ENCODE measurements around the gene CDC14A. TPM values are rescaled to one million over a fixed set of nuclear protein-coding genes. Genes with fewer than 3 reads are reported as not detected.
"Not testable (repeated sequence)": the region's sequence is repeated elsewhere in the genome, so short reads cannot be mapped to it uniquely, and the experiment has no call there.

Gene CDC14A
- total RNA-seq, 1 donor, result 167 TPM

GRCh38 chr1:100323419-100324106 is 28.7 kb upstream of the CDC14A start:
- Histone ChIP-seq H3K9me3 (ENCODE audit: low read depth, low read length) (no peaks in the 10 kb centered on the region), H3K4me1 (ENCODE audit: insufficient read depth, low read length) (no peaks in the 10 kb centered on the region), H3K4me3 (ENCODE audit: low read length) (no peak overlapping the region), H3K27me3 (ENCODE audit: insufficient read depth, low read length) (no peaks in the 10 kb centered on the region)

GRCh38 chr1:100325415-100326324 is 26.6 kb upstream of the CDC14A start:
- no peaks in the 10 kb centered on the region for H3K4me1 ChIP-seq (ENCODE audit: insufficient read depth, low read length)
- no peaks in the 10 kb centered on the region for H3K9me3 ChIP-seq (ENCODE audit: low read depth, low read length)
- no peaks in the 10 kb centered on the region for H3K27me3 ChIP-seq (ENCODE audit: insufficient read depth, low read length)
- H3K4me3 ChIP-seq (ENCODE audit: low read length), result no peak overlapping the region

- not testable (repeated sequence) for H3K4me1 ChIP-seq (ENCODE audit: insufficient read depth, low read length); H3K27me3 ChIP-seq (ENCODE audit: insufficient read depth, low read length); H3K4me3 ChIP-seq (ENCODE audit: low read length); H3K9me3 ChIP-seq (ENCODE audit: low read depth, low read length)
Observed at GRCh38 chr1:100326325-100326670, 26.0 kb upstream of the CDC14A start.

DNA sequence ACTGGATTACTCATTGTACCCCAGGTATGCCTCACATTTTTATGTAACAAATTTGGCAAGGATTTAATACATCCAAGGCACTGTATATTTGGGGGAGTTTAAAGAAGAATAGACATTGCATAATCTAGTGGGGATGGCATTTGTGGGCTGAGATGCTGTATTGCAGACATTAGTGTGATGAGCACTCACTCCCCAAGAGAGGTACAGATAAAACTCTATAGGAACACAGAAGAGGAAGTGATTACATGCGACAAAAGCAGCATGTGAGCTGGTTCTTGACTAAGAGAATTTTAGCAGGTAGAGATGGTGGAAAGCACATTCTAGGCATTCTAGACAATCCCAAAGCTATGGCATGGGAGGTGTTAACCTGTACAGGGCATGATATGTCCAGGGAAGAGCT is 24.2 kb upstream of the CDC14A start:
- Histone ChIP-seq H3K4me3 (ENCODE audit: low read length) (no peak overlapping the region), H3K27me3 (ENCODE audit: insufficient read depth, low read length) (no peaks in the 10 kb centered on the region), H3K4me1 (ENCODE audit: insufficient read depth, low read length) (no peaks in the 10 kb centered on the region), H3K9me3 (ENCODE audit: low read depth, low read length) (no peaks in the 10 kb centered on the region)

- H3K27me3 ChIP-seq (ENCODE audit: insufficient read depth, low read length); H3K4me1 ChIP-seq (ENCODE audit: insufficient read depth, low read length); H3K9me3 ChIP-seq (ENCODE audit: low read depth, low read length); H3K4me3 ChIP-seq (ENCODE audit: low read length): not testable (repeated sequence)
Observed at GRCh38 chr1:100331146-100331545, 21.2 kb upstream of the CDC14A start.

DNA sequence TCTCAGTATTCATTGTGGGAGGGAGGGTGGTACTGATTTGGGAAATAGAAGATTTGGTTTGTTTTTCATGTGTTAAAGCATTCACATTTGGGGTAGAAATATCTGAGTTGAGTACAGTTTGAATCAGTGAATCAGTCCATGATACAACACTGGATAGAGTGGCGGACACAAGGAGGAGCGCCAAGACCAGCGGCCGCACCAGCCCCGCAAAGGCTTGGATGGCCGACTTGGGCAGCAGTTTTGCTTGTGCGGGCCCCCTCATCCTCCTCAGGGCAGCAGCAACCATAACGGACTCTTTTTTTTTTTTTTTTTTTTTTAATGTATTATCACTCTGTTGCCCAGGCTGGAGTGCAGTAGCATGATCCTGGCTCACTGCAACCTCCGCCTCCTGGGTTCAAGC is 20.0 kb upstream of the CDC14A start:
- Histone ChIP-seq H3K27me3 (ENCODE audit: insufficient read depth, low read length) (no peaks in the 10 kb centered on the region), H3K4me1 (ENCODE audit: insufficient read depth, low read length) (no peaks in the 10 kb centered on the region), H3K4me3 (ENCODE audit: low read length) (no peak overlapping the region), H3K9me3 (ENCODE audit: low read depth, low read length) (no peaks in the 10 kb centered on the region)

DNA sequence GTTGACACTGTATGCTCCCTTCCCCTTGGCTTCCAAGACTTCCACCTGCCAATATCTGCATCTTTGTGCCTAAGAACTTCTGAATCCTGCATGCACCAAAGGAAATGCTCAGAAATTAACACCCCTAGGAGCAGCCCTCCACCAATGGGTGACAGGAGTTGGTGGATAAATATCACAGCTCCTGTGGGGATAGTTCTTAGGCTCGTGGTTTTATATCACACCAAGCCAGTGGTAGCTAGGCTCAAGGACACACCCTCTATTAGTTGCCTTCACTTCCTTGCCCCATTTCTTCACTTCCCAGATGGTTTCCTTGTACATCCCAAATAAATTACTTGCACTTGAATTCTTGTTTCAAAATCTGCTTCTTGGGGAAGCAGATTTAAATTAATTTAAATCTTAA is 16.9 kb upstream of the CDC14A start:
- no peaks in the 10 kb centered on the region for H3K9me3 ChIP-seq (ENCODE audit: low read depth, low read length)
- no peaks in the 10 kb centered on the region for H3K4me1 ChIP-seq (ENCODE audit: insufficient read depth, low read length)
- no peak overlapping the region for H3K4me3 ChIP-seq (ENCODE audit: low read length)
- no peaks in the 10 kb centered on the region for H3K27me3 ChIP-seq (ENCODE audit: insufficient read depth, low read length)

DNA sequence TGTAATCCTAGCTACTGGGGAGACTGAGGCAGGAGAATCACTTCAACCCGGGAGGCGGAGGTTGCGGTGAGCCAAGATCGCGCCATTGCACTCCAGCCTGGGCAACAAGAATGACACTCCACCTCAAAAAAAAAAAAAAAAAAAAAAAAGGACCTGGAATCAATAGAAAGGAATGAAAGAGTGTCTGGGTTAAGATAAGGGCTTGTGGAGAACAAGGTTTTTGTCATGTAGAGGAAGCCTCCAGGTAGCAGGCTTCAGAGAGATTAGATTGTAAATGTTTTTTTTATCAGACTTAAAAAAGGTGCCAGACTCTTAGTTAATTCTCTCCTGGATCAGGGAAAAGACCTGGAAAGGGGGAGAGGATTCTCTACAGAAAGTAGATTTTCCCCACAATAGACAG is 14.4 kb upstream of the CDC14A start:
- H3K4me3 ChIP-seq (ENCODE audit: low read length); H3K4me1 ChIP-seq (ENCODE audit: insufficient read depth, low read length); H3K9me3 ChIP-seq (ENCODE audit: low read depth, low read length); H3K27me3 ChIP-seq (ENCODE audit: insufficient read depth, low read length): not testable (repeated sequence)

DNA sequence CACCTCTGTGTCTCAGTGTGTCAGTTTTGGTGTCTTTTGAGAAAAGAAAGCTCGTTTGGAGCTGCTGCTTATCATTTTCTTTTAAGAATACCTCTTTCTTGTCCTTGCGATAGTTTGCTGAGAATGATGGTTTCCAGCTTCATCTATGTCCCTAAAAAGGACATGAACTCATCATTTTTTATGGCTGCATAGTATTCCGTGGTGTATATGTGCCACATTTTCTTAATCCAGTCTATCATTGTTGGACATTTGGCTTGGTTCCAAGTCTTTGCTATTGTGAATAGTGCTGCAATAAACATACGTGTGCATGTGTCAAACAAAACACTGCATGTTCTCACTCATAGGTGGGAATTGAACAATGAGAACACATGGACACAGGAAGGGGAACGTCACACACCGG is 12.6 kb upstream of the CDC14A start:
- H3K9me3 ChIP-seq (ENCODE audit: low read depth, low read length); H3K4me1 ChIP-seq (ENCODE audit: insufficient read depth, low read length); H3K4me3 ChIP-seq (ENCODE audit: low read length); H3K27me3 ChIP-seq (ENCODE audit: insufficient read depth, low read length): not testable (repeated sequence)

GRCh38 chr1:100340494-100340893 is 11.8 kb upstream of the CDC14A start:
- no peaks in the 10 kb centered on the region for H3K27me3 ChIP-seq (ENCODE audit: insufficient read depth, low read length)
- no peaks in the 10 kb centered on the region for H3K4me1 ChIP-seq (ENCODE audit: insufficient read depth, low read length)
- H3K9me3 ChIP-seq (ENCODE audit: low read depth, low read length), result no peaks in the 10 kb centered on the region
- no peak overlapping the region for H3K4me3 ChIP-seq (ENCODE audit: low read length)

DNA sequence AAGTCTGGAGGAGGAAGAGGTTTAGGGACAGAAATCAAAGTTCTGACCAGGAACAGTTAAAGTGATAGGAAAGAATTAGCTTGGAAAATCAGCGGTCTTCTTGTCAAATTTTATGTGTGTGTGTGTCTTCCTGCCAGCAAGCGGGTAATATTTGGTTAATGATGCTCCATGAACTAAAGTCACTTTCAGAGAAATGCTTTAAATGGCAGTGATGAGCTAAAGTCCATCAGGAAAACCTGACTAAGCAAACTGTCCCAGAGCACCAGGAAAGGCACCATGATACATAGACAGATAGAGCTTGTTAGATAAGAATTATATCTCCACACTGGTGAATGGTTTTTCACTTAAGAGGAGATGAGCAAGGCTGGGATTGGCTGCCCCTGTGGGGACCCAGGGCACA is 10.0 kb upstream of the CDC14A start:
- H3K4me1 ChIP-seq (ENCODE audit: insufficient read depth, low read length), result no peaks in the 10 kb centered on the region
- no peaks in the 10 kb centered on the region for H3K27me3 ChIP-seq (ENCODE audit: insufficient read depth, low read length)
- no peak overlapping the region for H3K4me3 ChIP-seq (ENCODE audit: low read length)
- no peaks in the 10 kb centered on the region for H3K9me3 ChIP-seq (ENCODE audit: low read depth, low read length)

DNA sequence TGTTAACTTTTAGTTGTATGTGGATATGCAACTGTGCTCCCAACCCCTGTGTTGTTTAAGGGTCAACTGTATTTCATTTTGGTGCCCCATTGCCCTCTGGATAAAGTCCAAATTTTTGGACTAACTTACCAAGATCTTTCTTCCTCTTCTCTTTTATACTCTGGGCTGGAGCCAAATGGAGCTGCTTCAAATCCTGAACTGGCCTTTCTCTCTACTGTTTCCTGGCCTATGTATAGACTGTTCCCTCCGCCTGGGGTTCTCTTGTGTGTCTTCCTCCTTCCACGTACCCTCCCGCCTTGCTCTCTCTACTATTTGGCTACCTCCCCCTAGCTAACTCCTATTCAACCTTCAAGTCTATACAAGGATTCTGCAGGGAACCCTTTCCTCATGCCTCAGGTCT is 8.4 kb upstream of the CDC14A start:
- Histone ChIP-seq H3K4me3 (ENCODE audit: low read length) (no peak overlapping the region), H3K4me1 (ENCODE audit: insufficient read depth, low read length) (no peaks in the 10 kb centered on the region), H3K27me3 (ENCODE audit: insufficient read depth, low read length) (no peaks in the 10 kb centered on the region), H3K9me3 (ENCODE audit: low read depth, low read length) (no peaks in the 10 kb centered on the region)

DNA sequence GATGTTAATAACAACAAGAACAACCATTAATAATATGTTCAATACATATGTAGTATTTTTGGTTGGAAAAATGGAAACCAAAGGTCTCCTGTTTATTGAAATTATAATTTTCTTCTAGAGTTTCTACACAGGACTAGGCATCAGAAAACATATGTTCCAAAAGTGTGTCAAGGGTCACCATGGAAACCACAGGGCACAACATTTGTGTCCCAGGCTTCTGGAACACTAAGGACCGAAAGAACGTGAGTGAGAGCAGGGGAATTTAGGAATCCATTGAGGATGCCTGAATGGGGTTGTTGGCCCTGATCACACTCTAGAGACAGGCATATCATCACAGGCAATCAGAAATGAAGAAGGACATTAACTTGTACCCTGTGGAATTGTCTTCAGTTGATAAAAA is 7.5 kb upstream of the CDC14A start:
- no peaks in the 10 kb centered on the region for H3K9me3 ChIP-seq (ENCODE audit: low read depth, low read length)
- H3K4me3 ChIP-seq (ENCODE audit: low read length), result no peak overlapping the region
- H3K4me1 ChIP-seq (ENCODE audit: insufficient read depth, low read length), result no peaks in the 10 kb centered on the region
- H3K27me3 ChIP-seq (ENCODE audit: insufficient read depth, low read length), result no peaks in the 10 kb centered on the region

- Histone ChIP-seq H3K9me3 (ENCODE audit: low read depth, low read length) (no peaks in the 10 kb centered on the region), H3K27me3 (ENCODE audit: insufficient read depth, low read length) (no peaks in the 10 kb centered on the region), H3K4me1 (ENCODE audit: insufficient read depth, low read length) (peaks cover 5% of the 10 kb centered on the region), H3K4me3 (ENCODE audit: low read length) (no peak overlapping the region)
Observed at GRCh38 chr1:100346387-100346786, 5.9 kb upstream of the CDC14A start.

GRCh38 chr1:100347009-100347966 is 5.0 kb upstream of the CDC14A start:
- H3K27me3 ChIP-seq (ENCODE audit: insufficient read depth, low read length), result no peaks in the 10 kb centered on the region
- peaks cover 5% of the 10 kb centered on the region for H3K4me1 ChIP-seq (ENCODE audit: insufficient read depth, low read length)
- no peak overlapping the region for H3K4me3 ChIP-seq (ENCODE audit: low read length)

More at GRCh38 chr1:100347009-100347966, 5.0 kb upstream of the CDC14A start:
- no peaks in the 10 kb centered on the region for H3K9me3 ChIP-seq (ENCODE audit: low read depth, low read length)

Measured in mononuclear cell (primary cell).